ENCODE results near the gene TRIM14. TPM values are rescaled to one million over a fixed set of nuclear protein-coding genes. Genes with fewer than 3 reads are reported as not detected.

The TRIM14 gene
- total RNA-seq, 1 experiment from 2014 or later: 11.9 TPM

DNA sequence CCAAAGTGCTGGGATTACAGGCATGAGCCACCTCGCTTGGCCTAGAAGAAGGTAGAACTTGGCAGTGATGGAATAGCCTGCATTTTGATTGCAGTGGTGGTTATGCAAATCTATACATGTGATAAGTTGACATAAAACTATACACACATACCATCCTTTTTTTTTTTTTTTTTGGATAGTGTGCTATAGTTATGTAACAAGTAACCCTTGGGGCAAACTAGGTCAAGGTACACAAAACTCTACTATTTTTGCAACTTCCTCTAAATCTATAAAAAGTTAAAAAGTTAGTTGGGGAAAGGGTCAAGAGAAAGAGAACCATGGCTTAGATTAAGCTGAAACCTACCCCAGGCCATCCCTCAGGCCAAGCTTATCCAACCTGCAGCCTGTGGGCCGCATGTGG lies 11.1 kb downstream of the TRIM14 start (continued):
- TF ChIP-seq, protein P1, sequence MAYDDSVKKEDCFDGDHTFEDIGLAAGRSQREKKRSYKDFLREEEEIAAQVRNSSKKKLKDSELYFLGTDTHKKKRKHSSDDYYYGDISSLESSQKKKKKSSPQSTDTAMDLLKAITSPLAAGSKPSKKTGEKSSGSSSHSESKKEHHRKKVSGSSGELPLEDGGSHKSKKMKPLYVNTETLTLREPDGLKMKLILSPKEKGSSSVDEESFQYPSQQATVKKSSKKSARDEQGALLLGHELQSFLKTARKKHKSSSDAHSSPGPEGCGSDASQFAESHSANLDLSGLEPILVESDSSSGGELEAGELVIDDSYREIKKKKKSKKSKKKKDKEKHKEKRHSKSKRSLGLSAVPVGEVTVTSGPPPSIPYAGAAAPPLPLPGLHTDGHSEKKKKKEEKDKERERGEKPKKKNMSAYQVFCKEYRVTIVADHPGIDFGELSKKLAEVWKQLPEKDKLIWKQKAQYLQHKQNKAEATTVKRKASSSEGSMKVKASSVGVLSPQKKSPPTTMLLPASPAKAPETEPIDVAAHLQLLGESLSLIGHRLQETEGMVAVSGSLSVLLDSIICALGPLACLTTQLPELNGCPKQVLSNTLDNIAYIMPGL (CRISPR knock-in tag; IDR thresholded peaks at IDR 0.05): no peak
- TF ChIP-seq SMAD3 (CRISPR knock-in tag; IDR thresholded peaks at IDR 0.05; ENCODE audit: borderline replicate concordance): no peak
- no peak for TF ChIP-seq JUN (CRISPR knock-in tag; IDR thresholded peaks at IDR 0.05)
- TF ChIP-seq, protein P2, sequence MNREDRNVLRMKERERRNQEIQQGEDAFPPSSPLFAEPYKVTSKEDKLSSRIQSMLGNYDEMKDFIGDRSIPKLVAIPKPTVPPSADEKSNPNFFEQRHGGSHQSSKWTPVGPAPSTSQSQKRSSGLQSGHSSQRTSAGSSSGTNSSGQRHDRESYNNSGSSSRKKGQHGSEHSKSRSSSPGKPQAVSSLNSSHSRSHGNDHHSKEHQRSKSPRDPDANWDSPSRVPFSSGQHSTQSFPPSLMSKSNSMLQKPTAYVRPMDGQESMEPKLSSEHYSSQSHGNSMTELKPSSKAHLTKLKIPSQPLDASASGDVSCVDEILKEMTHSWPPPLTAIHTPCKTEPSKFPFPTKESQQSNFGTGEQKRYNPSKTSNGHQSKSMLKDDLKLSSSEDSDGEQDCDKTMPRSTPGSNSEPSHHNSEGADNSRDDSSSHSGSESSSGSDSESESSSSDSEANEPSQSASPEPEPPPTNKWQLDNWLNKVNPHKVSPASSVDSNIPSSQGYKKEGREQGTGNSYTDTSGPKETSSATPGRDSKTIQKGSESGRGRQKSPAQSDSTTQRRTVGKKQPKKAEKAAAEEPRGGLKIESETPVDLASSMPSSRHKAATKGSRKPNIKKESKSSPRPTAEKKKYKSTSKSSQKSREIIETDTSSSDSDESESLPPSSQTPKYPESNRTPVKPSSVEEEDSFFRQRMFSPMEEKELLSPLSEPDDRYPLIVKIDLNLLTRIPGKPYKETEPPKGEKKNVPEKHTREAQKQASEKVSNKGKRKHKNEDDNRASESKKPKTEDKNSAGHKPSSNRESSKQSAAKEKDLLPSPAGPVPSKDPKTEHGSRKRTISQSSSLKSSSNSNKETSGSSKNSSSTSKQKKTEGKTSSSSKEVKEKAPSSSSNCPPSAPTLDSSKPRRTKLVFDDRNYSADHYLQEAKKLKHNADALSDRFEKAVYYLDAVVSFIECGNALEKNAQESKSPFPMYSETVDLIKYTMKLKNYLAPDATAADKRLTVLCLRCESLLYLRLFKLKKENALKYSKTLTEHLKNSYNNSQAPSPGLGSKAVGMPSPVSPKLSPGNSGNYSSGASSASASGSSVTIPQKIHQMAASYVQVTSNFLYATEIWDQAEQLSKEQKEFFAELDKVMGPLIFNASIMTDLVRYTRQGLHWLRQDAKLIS (CRISPR knock-in tag; IDR thresholded peaks at IDR 0.05; ENCODE audit: borderline replicate concordance): no peak
- TF ChIP-seq, protein P3, sequence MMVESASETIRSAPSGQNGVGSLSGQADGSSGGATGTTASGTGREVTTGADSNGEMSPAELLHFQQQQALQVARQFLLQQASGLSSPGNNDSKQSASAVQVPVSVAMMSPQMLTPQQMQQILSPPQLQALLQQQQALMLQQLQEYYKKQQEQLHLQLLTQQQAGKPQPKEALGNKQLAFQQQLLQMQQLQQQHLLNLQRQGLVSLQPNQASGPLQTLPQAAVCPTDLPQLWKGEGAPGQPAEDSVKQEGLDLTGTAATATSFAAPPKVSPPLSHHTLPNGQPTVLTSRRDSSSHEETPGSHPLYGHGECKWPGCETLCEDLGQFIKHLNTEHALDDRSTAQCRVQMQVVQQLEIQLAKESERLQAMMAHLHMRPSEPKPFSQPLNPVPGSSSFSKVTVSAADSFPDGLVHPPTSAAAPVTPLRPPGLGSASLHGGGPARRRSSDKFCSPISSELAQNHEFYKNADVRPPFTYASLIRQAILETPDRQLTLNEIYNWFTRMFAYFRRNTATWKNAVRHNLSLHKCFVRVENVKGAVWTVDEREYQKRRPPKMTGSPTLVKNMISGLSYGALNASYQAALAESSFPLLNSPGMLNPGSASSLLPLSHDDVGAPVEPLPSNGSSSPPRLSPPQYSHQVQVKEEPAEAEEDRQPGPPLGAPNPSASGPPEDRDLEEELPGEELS (CRISPR knock-in tag; IDR thresholded peaks at IDR 0.05): no peak
- TF ChIP-seq NFYB (CRISPR knock-in tag; conservative IDR thresholded peaks at IDR 0.05; ENCODE audit: low read depth): no peak
- no peak for TF ChIP-seq ZBTB21 (CRISPR knock-in tag; IDR thresholded peaks at IDR 0.05; ENCODE audit: borderline replicate concordance)
- TF ChIP-seq ZNF281 (CRISPR knock-in tag; IDR thresholded peaks at IDR 0.05): no peak
- no peak for TF ChIP-seq ZNF671 (CRISPR knock-in tag; IDR thresholded peaks at IDR 0.05)
- TF ChIP-seq, protein P4, sequence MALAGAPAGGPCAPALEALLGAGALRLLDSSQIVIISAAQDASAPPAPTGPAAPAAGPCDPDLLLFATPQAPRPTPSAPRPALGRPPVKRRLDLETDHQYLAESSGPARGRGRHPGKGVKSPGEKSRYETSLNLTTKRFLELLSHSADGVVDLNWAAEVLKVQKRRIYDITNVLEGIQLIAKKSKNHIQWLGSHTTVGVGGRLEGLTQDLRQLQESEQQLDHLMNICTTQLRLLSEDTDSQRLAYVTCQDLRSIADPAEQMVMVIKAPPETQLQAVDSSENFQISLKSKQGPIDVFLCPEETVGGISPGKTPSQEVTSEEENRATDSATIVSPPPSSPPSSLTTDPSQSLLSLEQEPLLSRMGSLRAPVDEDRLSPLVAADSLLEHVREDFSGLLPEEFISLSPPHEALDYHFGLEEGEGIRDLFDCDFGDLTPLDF (CRISPR knock-in tag; IDR thresholded peaks at IDR 0.05): no peak
- TF ChIP-seq OVOL2 (CRISPR knock-in tag; IDR thresholded peaks at IDR 0.05; ENCODE audit: borderline replicate concordance): no peak

DNA sequence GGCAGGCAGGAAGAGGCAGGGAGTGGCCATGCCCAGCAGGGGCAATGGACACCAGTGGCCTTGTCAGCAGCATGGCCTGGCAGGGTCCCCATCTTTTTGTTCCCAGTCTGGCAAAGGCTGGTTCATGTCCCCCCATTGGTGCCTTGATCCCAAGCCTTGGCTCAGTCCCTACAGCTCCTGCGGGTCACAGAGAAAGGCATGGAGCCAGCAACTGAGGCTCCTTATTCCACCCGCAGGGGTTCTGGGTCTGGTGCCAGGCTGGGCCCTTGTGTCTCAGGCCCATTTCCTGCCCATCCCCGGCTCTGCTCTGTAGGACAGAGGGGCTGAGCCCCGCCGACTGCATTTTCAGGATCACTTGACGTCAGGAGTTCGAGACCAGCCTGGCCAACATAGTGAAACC lies 14.0 kb downstream of the TRIM14 start:
- Mint-ChIP-seq H3K9me3 (no peaks in the 10 kb centered on the region), H3K36me3 (peaks cover 5% of the 10 kb centered on the region; the same call in 1 of the 2 replicates), H3K4me1 (peaks cover 27% of the 10 kb centered on the region), H3K27me3 (ENCODE audit: low read depth) (no peaks in the 10 kb centered on the region), H3K27ac (no peak overlapping the region), H3K4me3 (no peak overlapping the region)
- ATAC-seq (no peak), DNase-seq (ENCODE audit: low spot score) (no peak)
- ChIA-PET CTCF (interaction anchor here (2.5 kb wide), 1 partner anchor 14 kb away, joined by 8 read pairs; the partner anchor contains the start of gene TRIM14), POLR2A (no interaction called here)
- TF ChIP-seq ZNF138 (CRISPR knock-in tag; conservative IDR thresholded peaks at IDR 0.05) (0 out of 2 replicates have a peak, but pooled peaks have one; percentile 43), SMAD4 (CRISPR knock-in tag; IDR thresholded peaks at IDR 0.05) (no peak)

All from WTC11 (cell line).